T-helper 2 cell treated with Interferon-gamma antibody and Interleukin-4, amounts not matched to agents 100 ng/mL and 5 ng/mL, for 36 hours (primary cell): Measurements from ENCODE around the gene TNFSF8. TPM values are rescaled to one million over a fixed set of nuclear protein-coding genes. Genes with fewer than 3 reads are reported as not detected.

Source experiments
- intact Hi-C: fragments of 100-400 bp; cut with micrococcal nuclease; formaldehyde crosslinking; loops from one replicate; pipeline ENCODE4 v1.15.1; 2023
- total RNA-seq: library from RNA; stranded (reverse); gene quantifications from 2 replicates; pipeline ENCODE4 v1.2.3, GENCODE V29; 2022

TNFSF8 gene
- total RNA-seq, 1 donor from 2014 or later: 51.1 TPM

- intact Hi-C loops: no loop called here
These were observed 42.4 kb downstream of the TNFSF8 start for GRCh38 chr9:114887963-114888362.

GRCh38 chr9:114884787-114885452 is 45.5 kb downstream of the TNFSF8 start:
- intact Hi-C loops: no loop called here

GRCh38 chr9:114883709-114884108 is 46.7 kb downstream of the TNFSF8 start:
- intact Hi-C loops: no loop called here

GRCh38 chr9:114880291-114880745 is 50.1 kb downstream of the TNFSF8 start:
- intact Hi-C loops: no loop called here

- intact Hi-C loops: no loop called here
These were observed 51.4 kb downstream of the TNFSF8 start for GRCh38 chr9:114878879-114879564.

GRCh38 chr9:114869845-114870244 is 60.5 kb downstream of the TNFSF8 start:
- intact Hi-C loops: no loop called here

- intact Hi-C loops: no loop called here
These were observed 61.0 kb downstream of the TNFSF8 start for GRCh38 chr9:114869378-114869777.

GRCh38 chr9:114867327-114867726 is 63.1 kb downstream of the TNFSF8 start:
- intact Hi-C loops: no loop called here

GRCh38 chr9:114864471-114864870 is 65.9 kb downstream of the TNFSF8 start:
- intact Hi-C loops: no loop called here

GRCh38 chr9:114861922-114862605 is 68.3 kb downstream of the TNFSF8 start:
- intact Hi-C loops: no loop called here

GRCh38 chr9:114861273-114861672 is 69.1 kb downstream of the TNFSF8 start:
- intact Hi-C loops: no loop called here

GRCh38 chr9:114860187-114860586 is 70.2 kb downstream of the TNFSF8 start:
- intact Hi-C loops: no loop called here

GRCh38 chr9:114856942-114857315 is 73.5 kb downstream of the TNFSF8 start:
- intact Hi-C loops: no loop called here

GRCh38 chr9:114856215-114856941 is 74.0 kb downstream of the TNFSF8 start:
- intact Hi-C loops: no loop called here

GRCh38 chr9:114855488-114855887 is 74.9 kb downstream of the TNFSF8 start:
- intact Hi-C loops: no loop called here

GRCh38 chr9:114854736-114855355 is 75.5 kb downstream of the TNFSF8 start:
- intact Hi-C loops: loop anchor here (5.0 kb wide), 1 partner anchor 37 kb away; no protein-coding TSS in a partner anchor

GRCh38 chr9:114853071-114853855 is 77.1 kb downstream of the TNFSF8 start:
- intact Hi-C loops: loop anchor here (5.0 kb wide), 1 partner anchor 39 kb away; no protein-coding TSS in a partner anchor

GRCh38 chr9:114852050-114852594 is 78.3 kb downstream of the TNFSF8 start:
- intact Hi-C loops: loop anchor here (5.0 kb wide), 1 partner anchor 40 kb away; no protein-coding TSS in a partner anchor

- intact Hi-C loops: loop anchor here (5.0 kb wide), 1 partner anchor 41 kb away; no protein-coding TSS in a partner anchor
These were observed 79.1 kb downstream of the TNFSF8 start for GRCh38 chr9:114851306-114851705.
